C4-2B (cell line): ENCODE measurements around the gene CSE1L.
"Not testable (repeated sequence)": the region's sequence is repeated elsewhere in the genome, so short reads cannot be mapped to it uniquely, and the experiment has no call there.

Experiments
- H3K27ac ChIP-seq: fragments of 450-650 bp; 2 replicates; pipeline ENCODE4 v1.5.1; 2017
- ZFX ChIP-seq: fragments of 450-650 bp; IDR thresholded peaks from 2 replicates; pipeline ENCODE4 v1.6.1; 2017
- TF ChIP-seq, protein P1 (sequence below): fragments of 450-650 bp; conservative IDR thresholded peaks from 2 replicates; pipeline ENCODE4 v1.5.1; 2017; ENCODE audit warnings: mild to moderate bottlenecking

The CSE1L gene

DNA sequence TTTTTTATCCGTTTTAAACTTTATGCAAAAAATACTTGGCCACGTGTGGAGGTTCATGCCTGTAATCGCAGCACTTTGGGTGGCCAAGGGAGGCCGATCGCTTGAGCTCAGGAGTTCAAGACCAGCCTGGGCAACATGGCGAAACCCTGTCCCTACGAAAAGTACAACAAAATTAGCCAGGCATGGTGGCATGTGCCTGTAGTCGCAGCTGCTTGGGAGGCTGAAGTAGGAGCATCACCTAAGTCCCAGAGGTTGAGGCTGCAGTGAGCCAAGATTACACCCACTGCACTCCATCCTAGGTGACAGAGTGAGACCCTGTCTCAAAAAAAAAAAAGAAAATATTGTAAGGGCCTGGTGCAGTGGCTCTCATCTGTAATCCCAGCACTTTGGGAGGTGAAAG, 45.0 kb downstream of the CSE1L start:
- no peak overlapping the region for H3K27ac ChIP-seq

DNA sequence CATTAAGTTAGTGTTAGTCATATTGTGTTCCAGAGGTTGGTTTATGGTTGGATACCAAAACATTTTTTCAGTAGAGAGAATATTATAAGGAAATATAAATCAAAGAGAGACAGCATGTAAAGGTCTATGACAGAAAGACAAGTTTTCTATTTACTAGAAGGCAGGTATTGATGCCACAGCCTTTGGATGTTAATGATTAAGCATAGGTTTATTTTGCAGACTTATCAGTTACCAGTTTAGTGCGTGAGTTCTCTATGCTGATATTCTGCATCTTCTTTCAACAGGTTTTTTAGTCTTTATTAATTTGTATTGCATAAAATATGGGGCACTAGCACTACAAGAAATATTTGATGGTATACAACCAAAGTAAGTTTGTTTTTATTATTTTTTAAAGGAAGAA, 45.6 kb downstream of the CSE1L start:
- TF ChIP-seq, protein P1, sequence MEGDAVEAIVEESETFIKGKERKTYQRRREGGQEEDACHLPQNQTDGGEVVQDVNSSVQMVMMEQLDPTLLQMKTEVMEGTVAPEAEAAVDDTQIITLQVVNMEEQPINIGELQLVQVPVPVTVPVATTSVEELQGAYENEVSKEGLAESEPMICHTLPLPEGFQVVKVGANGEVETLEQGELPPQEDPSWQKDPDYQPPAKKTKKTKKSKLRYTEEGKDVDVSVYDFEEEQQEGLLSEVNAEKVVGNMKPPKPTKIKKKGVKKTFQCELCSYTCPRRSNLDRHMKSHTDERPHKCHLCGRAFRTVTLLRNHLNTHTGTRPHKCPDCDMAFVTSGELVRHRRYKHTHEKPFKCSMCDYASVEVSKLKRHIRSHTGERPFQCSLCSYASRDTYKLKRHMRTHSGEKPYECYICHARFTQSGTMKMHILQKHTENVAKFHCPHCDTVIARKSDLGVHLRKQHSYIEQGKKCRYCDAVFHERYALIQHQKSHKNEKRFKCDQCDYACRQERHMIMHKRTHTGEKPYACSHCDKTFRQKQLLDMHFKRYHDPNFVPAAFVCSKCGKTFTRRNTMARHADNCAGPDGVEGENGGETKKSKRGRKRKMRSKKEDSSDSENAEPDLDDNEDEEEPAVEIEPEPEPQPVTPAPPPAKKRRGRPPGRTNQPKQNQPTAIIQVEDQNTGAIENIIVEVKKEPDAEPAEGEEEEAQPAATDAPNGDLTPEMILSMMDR: no peak
- TF ChIP-seq ZFX: no peak
- no peak overlapping the region for H3K27ac ChIP-seq

More for the DNA sequence above, 45.0 kb downstream of the CSE1L start:
- TF ChIP-seq ZFX: no peak
- TF ChIP-seq, protein P1: no peak

DNA sequence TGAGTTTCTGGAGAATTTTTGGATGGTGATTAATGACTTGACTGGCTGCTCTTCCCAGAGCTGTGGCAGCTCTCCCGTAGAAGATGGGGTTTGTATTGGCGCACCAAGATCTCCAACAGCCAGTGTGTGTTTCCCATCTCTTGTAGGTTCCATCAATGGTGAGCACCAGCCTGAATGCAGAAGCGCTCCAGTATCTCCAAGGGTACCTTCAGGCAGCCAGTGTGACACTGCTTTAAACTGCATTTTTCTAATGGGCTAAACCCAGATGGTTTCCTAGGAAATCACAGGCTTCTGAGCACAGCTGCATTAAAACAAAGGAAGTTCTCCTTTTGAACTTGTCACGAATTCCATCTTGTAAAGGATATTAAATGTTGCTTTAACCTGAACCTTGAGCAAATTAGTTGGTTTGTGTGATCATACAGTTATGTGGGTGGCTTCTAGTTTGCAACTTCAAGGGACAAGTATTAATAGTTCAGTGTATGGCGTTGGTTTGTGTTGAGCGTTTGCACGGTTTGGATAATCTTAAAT, 50.2 kb downstream of the CSE1L start:
- TF ChIP-seq ZFX: no peak
- TF ChIP-seq, protein P1: no peak
- no peak overlapping the region for H3K27ac ChIP-seq

DNA sequence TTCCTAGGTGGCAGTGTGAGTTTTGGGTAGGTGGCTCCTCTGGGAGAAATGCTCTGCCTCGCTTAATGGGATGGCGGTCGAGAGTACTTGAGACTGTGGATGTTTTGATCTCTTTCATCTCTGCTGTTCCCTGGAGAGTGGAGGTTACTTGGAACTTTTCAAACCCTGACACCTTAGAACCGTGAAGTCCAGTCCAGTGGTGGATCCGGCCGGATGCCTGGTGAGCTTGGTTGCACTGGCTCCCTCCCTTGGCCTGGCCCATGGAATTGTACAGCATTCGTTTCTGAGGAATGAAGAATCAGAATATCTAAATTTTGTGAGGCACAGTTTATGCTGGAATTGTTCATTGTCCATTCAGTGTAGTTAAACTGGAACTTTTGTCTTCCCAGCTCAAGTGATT, 51.0 kb downstream of the CSE1L start:
- TF ChIP-seq ZFX: no peak
- TF ChIP-seq, protein P1: no peak
- H3K27ac ChIP-seq: no peak overlapping the region

DNA sequence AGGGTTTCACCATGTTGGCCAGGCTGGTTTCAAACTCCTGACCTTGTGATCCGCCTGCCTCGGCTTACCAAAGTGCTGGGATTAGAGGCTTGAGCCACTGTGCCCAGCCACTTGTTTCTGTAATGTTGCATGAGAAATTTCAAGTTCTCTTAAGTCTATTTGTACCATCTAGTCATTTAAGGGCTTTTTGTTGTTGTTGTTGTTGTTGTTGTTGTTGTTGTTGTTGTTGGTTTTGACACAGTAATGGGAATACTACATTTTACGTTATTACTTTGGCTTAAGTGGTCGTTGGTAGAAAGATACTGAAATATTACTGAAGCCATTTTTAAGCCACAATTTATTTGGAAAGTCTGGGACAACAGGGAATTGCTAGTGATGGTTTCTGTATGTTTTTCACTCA, 52.0 kb downstream of the CSE1L start:
- H3K27ac ChIP-seq: no peak overlapping the region
- no peak for TF ChIP-seq ZFX
- TF ChIP-seq, protein P1: no peak

DNA sequence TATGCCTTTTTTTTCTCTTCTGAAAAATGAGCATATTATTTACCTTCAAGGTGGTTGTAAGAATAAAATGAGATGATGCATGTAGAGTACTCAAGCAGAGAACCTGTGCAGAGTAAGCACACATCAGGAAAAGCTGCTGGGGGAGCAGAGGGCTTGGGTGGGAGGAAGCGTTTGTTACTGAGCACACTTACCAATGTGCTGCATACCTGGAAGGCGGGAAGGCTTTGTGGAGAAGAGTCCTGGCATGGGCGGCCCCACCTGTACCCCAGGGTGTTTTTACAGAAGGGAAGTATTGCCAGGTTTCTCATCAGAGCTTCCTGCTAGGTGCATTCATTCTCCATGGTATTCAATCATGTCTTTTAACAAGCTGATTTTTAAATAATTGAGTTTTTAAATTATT, 52.9 kb downstream of the CSE1L start:
- TF ChIP-seq ZFX: no peak
- TF ChIP-seq, protein P1: no peak
- no peak overlapping the region for H3K27ac ChIP-seq

DNA sequence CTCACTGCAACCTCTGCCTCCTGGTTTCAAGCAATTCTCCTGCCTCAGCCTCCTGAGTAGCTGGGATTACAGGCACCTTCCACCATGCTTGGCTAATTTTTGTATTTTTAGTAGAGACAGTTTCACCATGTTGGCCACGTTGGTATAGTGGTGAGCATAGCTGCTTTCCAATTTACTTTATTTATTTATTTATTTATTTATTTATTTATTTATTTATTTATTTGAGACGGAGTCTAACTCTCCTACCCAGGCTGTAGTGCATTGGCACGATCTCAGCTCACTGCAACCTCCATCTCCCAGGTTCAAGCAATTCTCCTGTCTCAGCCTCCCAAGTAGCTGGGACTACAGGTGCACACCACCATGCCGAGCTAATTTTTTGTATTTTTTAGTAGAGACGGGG, 54.2 kb downstream of the CSE1L start:
- not testable (repeated sequence) for H3K27ac ChIP-seq

DNA sequence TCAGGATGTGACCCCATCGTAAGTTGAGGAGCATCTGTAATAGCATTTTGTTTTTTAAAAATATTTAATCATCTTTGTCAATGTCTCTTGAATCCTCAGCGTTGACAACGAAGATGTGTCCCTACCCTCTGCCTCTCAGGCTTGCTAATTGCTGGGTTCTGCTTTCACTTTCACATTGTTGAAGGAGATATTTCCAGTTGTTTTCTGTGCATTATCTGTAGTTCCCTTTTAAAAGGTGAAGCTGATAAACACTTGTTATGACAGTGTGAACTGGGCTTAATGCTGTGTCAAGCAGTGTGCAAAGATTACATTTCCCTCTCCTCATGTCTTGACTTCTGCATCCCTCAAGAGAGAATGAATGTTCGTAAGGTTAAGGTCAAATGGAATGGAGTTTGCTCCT, 54.9 kb downstream of the CSE1L start:
- H3K27ac ChIP-seq: no peak overlapping the region
- TF ChIP-seq ZFX: no peak
- TF ChIP-seq, protein P1: no peak
